Measurements from ENCODE around the gene PGAM1.
"Not testable (repeated sequence)": the region's sequence is repeated elsewhere in the genome, so short reads cannot be mapped to it uniquely, and the experiment has no call there.

PGAM1 gene

DNA sequence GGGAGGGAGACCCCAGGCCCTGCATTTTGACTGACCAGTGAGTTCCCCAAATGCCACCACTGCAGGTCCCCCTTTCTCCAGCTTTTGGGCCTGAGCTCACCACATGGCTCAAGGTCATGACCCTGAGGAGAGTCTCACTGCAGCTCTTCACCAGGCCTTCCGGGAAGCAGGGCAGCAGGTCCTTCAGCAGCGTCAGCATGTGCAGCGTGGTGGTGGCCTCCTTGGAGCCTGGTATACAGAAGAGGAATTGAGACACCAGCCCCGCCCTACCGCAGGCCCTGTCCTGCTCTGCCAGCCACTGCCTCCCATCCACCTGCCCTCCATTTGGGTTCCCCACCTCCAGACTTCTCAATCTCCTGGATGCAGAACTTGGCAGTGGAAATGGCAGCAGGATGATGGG lies 37.8 kb upstream of the PGAM1 start:
- DNase-seq (ENCODE audit: insufficient read length, low spot score) (no peak), FAIRE-seq (no peak)
- TF ChIP-seq POLR2A (IDR thresholded peaks at IDR 0.05; ENCODE audit: low read depth, low read length) (no peak), POU2F2 (IDR thresholded peaks at IDR 0.05; ENCODE audit: low read depth, low read length) (no peak), SPI1 (IDR thresholded peaks at IDR 0.05; ENCODE audit: low read depth, low read length) (no peak), PAX5 (IDR thresholded peaks at IDR 0.05; ENCODE audit: insufficient read depth, low read length, severe bottlenecking) (no peak), TAF1 (IDR thresholded peaks at IDR 0.05; ENCODE audit: low read depth, low read length) (no peak), POLR2AphosphoS5 (IDR thresholded peaks at IDR 0.05; ENCODE audit: low read depth, low read length) (no peak)

DNA sequence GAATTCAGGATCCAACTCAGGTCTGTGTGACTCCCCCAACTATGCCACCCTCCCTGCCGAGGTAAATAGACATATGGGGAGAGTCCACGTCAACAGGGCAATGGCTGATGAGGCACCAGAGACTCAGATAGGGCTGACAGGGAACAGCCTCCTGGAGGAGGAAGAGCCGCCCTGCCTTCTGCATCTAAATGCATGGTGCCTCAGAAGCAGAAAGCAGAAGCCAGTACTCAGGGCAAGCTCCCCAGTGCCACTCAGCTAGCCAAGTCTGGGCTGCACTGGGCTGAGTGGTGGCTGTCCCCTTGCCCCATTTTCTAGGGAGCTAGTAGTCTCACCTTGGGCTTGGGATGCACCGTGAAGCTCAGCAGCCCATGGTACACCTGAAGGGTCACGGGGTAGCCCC lies 35.9 kb upstream of the PGAM1 start:
- no peak for FAIRE-seq
- TF ChIP-seq TAF1 (IDR thresholded peaks at IDR 0.05; ENCODE audit: low read depth, low read length) (no peak), POLR2AphosphoS5 (IDR thresholded peaks at IDR 0.05; ENCODE audit: low read depth, low read length) (no peak), PAX5 (IDR thresholded peaks at IDR 0.05; ENCODE audit: insufficient read depth, low read length, severe bottlenecking) (no peak), POU2F2 (IDR thresholded peaks at IDR 0.05; ENCODE audit: low read depth, low read length) (no peak), POLR2A (IDR thresholded peaks at IDR 0.05; ENCODE audit: low read depth, low read length) (no peak), SPI1 (IDR thresholded peaks at IDR 0.05; ENCODE audit: low read depth, low read length) (no peak)

GRCh38 chr10:97393034-97393573 lies 32.9 kb upstream of the PGAM1 start:
- no peak for FAIRE-seq
- DNase-seq (ENCODE audit: insufficient read length, low spot score), result no peak
- no peak for TF ChIP-seq SPI1 (IDR thresholded peaks at IDR 0.05; ENCODE audit: low read depth, low read length)
- TF ChIP-seq TAF1 (IDR thresholded peaks at IDR 0.05; ENCODE audit: low read depth, low read length), result no peak
- TF ChIP-seq PAX5 (IDR thresholded peaks at IDR 0.05; ENCODE audit: insufficient read depth, low read length, severe bottlenecking), result no peak
- no peak for TF ChIP-seq POU2F2 (IDR thresholded peaks at IDR 0.05; ENCODE audit: low read depth, low read length)
- TF ChIP-seq POLR2AphosphoS5 (IDR thresholded peaks at IDR 0.05; ENCODE audit: low read depth, low read length), result no peak
- TF ChIP-seq POLR2A (IDR thresholded peaks at IDR 0.05; ENCODE audit: low read depth, low read length), result no peak

More for the DNA sequence above, 35.9 kb upstream of the PGAM1 start:
- no peak for DNase-seq (ENCODE audit: insufficient read length, low spot score)

DNA sequence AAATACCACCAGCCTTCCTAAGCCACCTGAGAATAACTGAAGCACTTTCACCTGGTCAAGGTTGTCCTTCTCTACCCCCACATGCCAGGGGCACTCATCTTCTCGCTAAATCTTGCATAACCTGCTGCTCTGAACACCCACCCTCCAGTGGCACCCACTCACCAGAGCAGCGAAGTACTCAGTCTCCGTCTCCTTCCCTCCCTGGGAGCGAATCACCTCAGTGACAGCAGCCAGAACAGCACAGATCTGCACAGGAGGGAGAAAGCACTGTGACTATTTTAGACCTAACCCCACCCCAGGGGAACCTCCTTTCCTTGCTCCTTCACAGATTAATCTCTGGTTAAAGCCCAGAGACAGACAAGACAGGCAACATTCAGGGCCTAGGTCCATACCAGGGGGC lies 29.9 kb upstream of the PGAM1 start:
- DNase-seq (ENCODE audit: insufficient read length, low spot score) (no peak), FAIRE-seq (no peak)
- TF ChIP-seq SPI1 (IDR thresholded peaks at IDR 0.05; ENCODE audit: low read depth, low read length) (no peak), TAF1 (IDR thresholded peaks at IDR 0.05; ENCODE audit: low read depth, low read length) (no peak), POU2F2 (IDR thresholded peaks at IDR 0.05; ENCODE audit: low read depth, low read length) (no peak), POLR2A (IDR thresholded peaks at IDR 0.05; ENCODE audit: low read depth, low read length) (no peak)

DNA sequence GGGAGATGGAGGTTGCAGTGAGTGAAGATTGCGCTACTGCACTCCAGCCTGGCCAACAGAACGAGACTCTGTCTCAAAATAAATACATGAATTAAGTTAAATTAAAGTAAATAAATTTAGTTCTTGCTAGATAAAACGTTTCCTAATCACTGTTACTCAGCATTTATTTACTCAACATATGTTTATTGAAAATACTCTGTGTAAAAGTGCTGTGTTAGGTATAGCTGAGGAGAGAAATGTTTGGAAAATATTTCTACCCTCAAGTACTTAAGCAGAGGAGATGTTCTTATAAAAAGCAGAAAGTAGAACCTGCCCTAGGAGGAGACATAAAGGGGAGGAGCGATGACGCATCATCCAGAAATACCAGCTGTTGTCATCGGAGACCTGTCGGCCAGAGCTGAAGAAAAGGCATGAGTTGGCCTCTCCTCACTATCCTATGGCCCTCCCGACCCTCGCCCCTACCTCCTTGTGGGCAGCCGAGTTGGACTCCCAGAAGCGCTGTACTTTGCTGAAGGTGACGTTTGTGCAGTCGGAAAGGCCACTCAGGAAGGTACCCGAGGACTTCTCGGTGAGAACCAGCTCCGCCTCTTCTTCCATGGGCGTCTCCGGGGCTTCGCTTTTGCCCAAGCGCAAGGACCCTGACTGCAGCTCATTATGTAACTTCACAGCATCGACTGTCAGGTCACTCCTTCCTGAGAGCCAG lies 26.0 kb upstream of the PGAM1 start:
- TF ChIP-seq POU2F2 (IDR thresholded peaks at IDR 0.05; ENCODE audit: low read depth, low read length) (no peak), PAX5 (IDR thresholded peaks at IDR 0.05; ENCODE audit: insufficient read depth, low read length, severe bottlenecking) (no peak), POLR2AphosphoS5 (IDR thresholded peaks at IDR 0.05; ENCODE audit: low read depth, low read length) (no peak), SPI1 (IDR thresholded peaks at IDR 0.05; ENCODE audit: low read depth, low read length) (no peak), TAF1 (IDR thresholded peaks at IDR 0.05; ENCODE audit: low read depth, low read length) (no peak; the same call in 1 of the 2 replicates), POLR2A (IDR thresholded peaks at IDR 0.05; ENCODE audit: low read depth, low read length) (no peak)
- FAIRE-seq, result peak; percentile 35
- no peak for DNase-seq (ENCODE audit: insufficient read length, low spot score)

- DNase-seq (ENCODE audit: insufficient read length, low spot score) (peak; percentile 92), FAIRE-seq (peak; percentile 96)
- TF ChIP-seq SPI1 (IDR thresholded peaks at IDR 0.05; ENCODE audit: low read depth, low read length), result peak; percentile 92
- TF ChIP-seq PAX5 (IDR thresholded peaks at IDR 0.05; ENCODE audit: insufficient read depth, low read length, severe bottlenecking), result no peak
- peak; percentile 72 for TF ChIP-seq POLR2AphosphoS5 (IDR thresholded peaks at IDR 0.05; ENCODE audit: low read depth, low read length)
- TF ChIP-seq POLR2A (IDR thresholded peaks at IDR 0.05; ENCODE audit: low read depth, low read length), result peak; percentile 87
- TF ChIP-seq POU2F2 (IDR thresholded peaks at IDR 0.05; ENCODE audit: low read depth, low read length), result 0 out of 2 replicates have a peak, but pooled peaks have one; percentile 16
- TF ChIP-seq TAF1 (IDR thresholded peaks at IDR 0.05; ENCODE audit: low read depth, low read length), result peak; percentile 91
These were observed 25.1 kb upstream of the PGAM1 start, which contains the start of gene RRP12 for GRCh38 chr10:97400665-97401454. RRP12 (minus strand) TSS chr10:97401340; CDS start chr10:97401231, 109 bp downstream.

- FAIRE-seq (no peak), DNase-seq (ENCODE audit: insufficient read length, low spot score) (no peak)
- TF ChIP-seq PAX5 (IDR thresholded peaks at IDR 0.05; ENCODE audit: insufficient read depth, low read length, severe bottlenecking), result no peak
- TF ChIP-seq POLR2A (IDR thresholded peaks at IDR 0.05; ENCODE audit: low read depth, low read length), result no peak
- no peak for TF ChIP-seq TAF1 (IDR thresholded peaks at IDR 0.05; ENCODE audit: low read depth, low read length)
- TF ChIP-seq POU2F2 (IDR thresholded peaks at IDR 0.05; ENCODE audit: low read depth, low read length), result no peak
- no peak for TF ChIP-seq POLR2AphosphoS5 (IDR thresholded peaks at IDR 0.05; ENCODE audit: low read depth, low read length)
These were observed 24.5 kb upstream of the PGAM1 start for GRCh38 chr10:97401455-97401919.

DNA sequence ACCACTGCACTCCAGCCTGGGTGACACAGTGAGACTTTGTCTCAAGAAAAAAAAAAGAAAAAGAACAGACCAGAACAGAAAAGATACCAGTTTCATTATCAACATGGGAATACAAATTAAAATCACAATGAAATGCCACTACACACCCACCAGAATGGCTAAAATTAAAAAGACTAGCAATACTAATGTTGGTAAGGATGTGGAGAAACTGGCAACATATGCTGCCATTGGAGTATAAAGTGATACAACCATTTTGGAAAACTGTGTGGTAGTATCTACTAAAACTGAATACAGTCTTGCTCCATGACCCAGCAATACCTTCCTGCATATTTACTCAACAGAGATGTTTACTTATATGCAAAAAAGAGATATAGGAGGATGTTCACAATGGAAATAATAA lies 21.9 kb upstream of the PGAM1 start:
- TF ChIP-seq POU2F2 (IDR thresholded peaks at IDR 0.05; ENCODE audit: low read depth, low read length) (no peak), SPI1 (IDR thresholded peaks at IDR 0.05; ENCODE audit: low read depth, low read length) (no peak), PAX5 (IDR thresholded peaks at IDR 0.05; ENCODE audit: insufficient read depth, low read length, severe bottlenecking) (no peak), TAF1 (IDR thresholded peaks at IDR 0.05; ENCODE audit: low read depth, low read length) (no peak), POLR2A (IDR thresholded peaks at IDR 0.05; ENCODE audit: low read depth, low read length) (no peak), POLR2AphosphoS5 (IDR thresholded peaks at IDR 0.05; ENCODE audit: low read depth, low read length) (no peak)
- FAIRE-seq, result no peak
- no peak for DNase-seq (ENCODE audit: insufficient read length, low spot score)

GRCh38 chr10:97406064-97406463 lies 19.9 kb upstream of the PGAM1 start:
- DNase-seq (ENCODE audit: insufficient read length, low spot score) (no peak), FAIRE-seq (no peak)
- TF ChIP-seq SPI1 (IDR thresholded peaks at IDR 0.05; ENCODE audit: low read depth, low read length) (0 out of 2 replicates have a peak, but pooled peaks have one; percentile 10), PAX5 (IDR thresholded peaks at IDR 0.05; ENCODE audit: insufficient read depth, low read length, severe bottlenecking) (no peak), POLR2A (IDR thresholded peaks at IDR 0.05; ENCODE audit: low read depth, low read length) (no peak), TAF1 (IDR thresholded peaks at IDR 0.05; ENCODE audit: low read depth, low read length) (no peak)

DNA sequence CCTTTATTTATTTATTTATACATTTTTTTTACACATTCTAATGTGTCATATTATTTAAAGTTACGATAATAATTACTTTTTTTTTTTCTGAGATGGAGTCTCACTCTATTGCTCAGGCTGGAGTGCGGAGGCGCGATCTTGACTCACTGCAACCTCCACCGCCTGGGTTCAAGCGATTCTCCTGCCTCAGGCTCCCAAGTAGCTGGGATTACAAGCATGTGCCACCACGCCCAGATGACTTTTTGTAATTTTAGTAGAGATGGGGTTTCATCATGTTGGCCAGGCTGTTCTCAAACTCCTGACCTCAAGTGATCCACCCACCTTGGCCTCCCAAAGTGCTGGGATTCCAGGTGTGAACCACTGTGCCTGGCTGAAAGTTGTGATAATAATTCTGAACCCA lies 19.5 kb upstream of the PGAM1 start:
- FAIRE-seq; DNase-seq (ENCODE audit: insufficient read length, low spot score): not testable (repeated sequence)
